Neural progenitor cell (in vitro differentiated cells): ENCODE data around the gene HDAC4. TPM values are rescaled to one million over a fixed set of nuclear protein-coding genes. Genes with fewer than 3 reads are reported as not detected.

ENCODE experiments used
- DNase-seq: peaks from one replicate; pipeline ENCODE4 v3.0.0-alpha.2; 2016; ENCODE audit warnings: low spot score
- H2AFZ ChIP-seq: fragments of 200-600 bp; sonication (generic); replicated peaks from 2 replicates; pipeline ENCODE4 v1.6.1; 2016; ENCODE audit warnings: antibody characterized with exemption
- H3F3A ChIP-seq: fragments of 200-600 bp; sonication (generic); 2 replicates; pipeline ENCODE4 v1.6.1; 2016; ENCODE audit warnings: antibody characterized with exemption, low read depth
- H3K27ac ChIP-seq: fragments of 200-600 bp; sonication (generic); 2 replicates; pipeline ENCODE4 v1.5.1; 2016; ENCODE audit warnings: mild to moderate bottlenecking
- H3K27me3 ChIP-seq: fragments of 200-600 bp; sonication (generic); 2 replicates; pipeline ENCODE4 v1.6.1; 2016; ENCODE audit warnings: mild to moderate bottlenecking, moderate library complexity
- H3K36me3 ChIP-seq: fragments of 200-600 bp; sonication (generic); 2 replicates; pipeline ENCODE4 v1.5.1; 2016
- H3K4me1 ChIP-seq: fragments of 200-600 bp; sonication (generic); 2 replicates; pipeline ENCODE4 v1.6.1; 2016; ENCODE audit warnings: mixed run types
- H3K4me2 ChIP-seq: fragments of 200-600 bp; sonication (generic); 2 replicates; pipeline ENCODE4 v1.6.1; 2016
- H3K4me3 ChIP-seq: fragments of 200-600 bp; sonication (generic); 2 replicates; pipeline ENCODE4 v1.5.1; 2016
- H3K79me2 ChIP-seq: fragments of 200-600 bp; sonication (generic); 2 replicates; pipeline ENCODE4 v1.6.1; 2016; ENCODE audit warnings: low read depth
- H3K9ac ChIP-seq: fragments of 200-600 bp; sonication (generic); 2 replicates; pipeline ENCODE4 v1.6.1; 2016
- H3K9me3 ChIP-seq: fragments of 200-600 bp; sonication (generic); 2 replicates; pipeline ENCODE4 v1.5.1; 2016; ENCODE audit warnings: low read depth
- H4K20me1 ChIP-seq: fragments of 200-600 bp; sonication (generic); 2 replicates; pipeline ENCODE4 v1.6.1; 2016; ENCODE audit warnings: low read depth
- H3K27ac Mint-ChIP-seq: 3 replicates; pipeline ENCODE4 v1.8.0; 2021; ENCODE audit warnings: mixed read lengths
- H3K27me3 Mint-ChIP-seq: 2 replicates; pipeline ENCODE4 v1.8.0; 2022; ENCODE audit warnings: low read depth, mild to moderate bottlenecking, inconsistent platforms, moderate library complexity, mixed read lengths; ENCODE audit not compliant: insufficient read depth
- H3K36me3 Mint-ChIP-seq: 3 replicates; pipeline ENCODE4 v1.8.0; 2021; ENCODE audit warnings: mixed read lengths
- H3K4me1 Mint-ChIP-seq: 3 replicates; pipeline ENCODE4 v1.8.0; 2021; ENCODE audit warnings: mixed read lengths
- H3K4me3 Mint-ChIP-seq: 3 replicates; pipeline ENCODE4 v1.8.0; 2021; ENCODE audit warnings: mild to moderate bottlenecking, moderate library complexity, mixed read lengths
- H3K9me3 Mint-ChIP-seq: 3 replicates; pipeline ENCODE4 v1.8.0; 2020; ENCODE audit warnings: mixed read lengths
- EZH2 ChIP-seq: fragments of 200-600 bp; sonication (generic); IDR thresholded peaks from 2 replicates; pipeline ENCODE4 v1.6.1; 2017; ENCODE audit warnings: antibody characterized with exemption, mild to moderate bottlenecking, moderate library complexity
- EZH2phosphoT487 ChIP-seq: fragments of 200-600 bp; sonication (generic); IDR thresholded peaks from 2 replicates; pipeline ENCODE4 v1.6.1; 2017; ENCODE audit warnings: antibody characterized with exemption
- total RNA-seq: library from RNA; depleted of rRNA; stranded (reverse); fragments of >200 nt; gene quantifications from 2 replicates; pipeline ENCODE4 v1.2.3, GENCODE V29; 2015; ENCODE audit warnings: low replicate concordance
- TF ChIP-seq, protein P1 (sequence below): fragments of 200-600 bp; sonication (generic); IDR thresholded peaks from 2 replicates; pipeline ENCODE4 v1.5.1; 2017; ENCODE audit warnings: antibody characterized with exemption, mild to moderate bottlenecking

The HDAC4 gene
- total RNA-seq, 1 donor from 2014 or later: 36.0 TPM

DNA sequence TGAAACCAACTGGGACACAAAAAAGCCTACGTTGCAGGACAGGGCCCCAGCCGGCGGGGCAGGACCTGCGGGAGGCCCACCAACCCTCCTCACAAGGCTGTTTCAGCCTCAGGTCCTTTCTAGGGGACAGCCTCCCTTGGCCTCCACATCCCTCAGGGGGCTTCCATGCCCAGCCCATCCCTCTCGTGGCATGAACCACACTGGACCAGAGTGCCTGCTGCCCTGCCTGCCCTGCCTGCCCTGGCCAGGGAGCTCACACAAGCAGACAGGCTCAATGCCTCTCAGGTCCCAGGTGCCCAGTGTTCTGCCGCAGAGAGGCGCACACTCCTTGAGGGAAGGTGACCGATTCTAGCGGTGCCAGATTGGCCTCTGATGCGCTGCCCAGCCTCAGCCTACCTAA, 57.4 kb downstream of the HDAC4 start:
- no peaks in the 10 kb centered on the region for H3K9me3 ChIP-seq
- peaks cover 2% of the 10 kb centered on the region for H3K9me3 Mint-ChIP-seq
- no peak overlapping the region for H3K4me3 Mint-ChIP-seq
- no peak overlapping the region for H3K27ac Mint-ChIP-seq
- no peak overlapping the region for H3K4me2 ChIP-seq
- no peaks in the 10 kb centered on the region for H3K4me1 ChIP-seq
- no peaks in the 10 kb centered on the region for H3K27me3 ChIP-seq
- H4K20me1 ChIP-seq: peaks cover 31% of the 10 kb centered on the region
- no peak overlapping the region for H2AFZ ChIP-seq
- no peaks in the 10 kb centered on the region for H3K4me1 Mint-ChIP-seq
- H3K36me3 ChIP-seq: no peaks in the 10 kb centered on the region
- H3K27me3 Mint-ChIP-seq: peaks cover 6% of the 10 kb centered on the region
- peaks cover 92% of the 10 kb centered on the region for H3K79me2 ChIP-seq
- H3K36me3 Mint-ChIP-seq: peaks cover 20% of the 10 kb centered on the region
- H3K4me3 ChIP-seq: no peak overlapping the region
- no peak overlapping the region for H3K27ac ChIP-seq
- H3K9ac ChIP-seq: no peak overlapping the region
- TF ChIP-seq EZH2: no peak
- TF ChIP-seq EZH2phosphoT487: no peak
- TF ChIP-seq, protein P1, sequence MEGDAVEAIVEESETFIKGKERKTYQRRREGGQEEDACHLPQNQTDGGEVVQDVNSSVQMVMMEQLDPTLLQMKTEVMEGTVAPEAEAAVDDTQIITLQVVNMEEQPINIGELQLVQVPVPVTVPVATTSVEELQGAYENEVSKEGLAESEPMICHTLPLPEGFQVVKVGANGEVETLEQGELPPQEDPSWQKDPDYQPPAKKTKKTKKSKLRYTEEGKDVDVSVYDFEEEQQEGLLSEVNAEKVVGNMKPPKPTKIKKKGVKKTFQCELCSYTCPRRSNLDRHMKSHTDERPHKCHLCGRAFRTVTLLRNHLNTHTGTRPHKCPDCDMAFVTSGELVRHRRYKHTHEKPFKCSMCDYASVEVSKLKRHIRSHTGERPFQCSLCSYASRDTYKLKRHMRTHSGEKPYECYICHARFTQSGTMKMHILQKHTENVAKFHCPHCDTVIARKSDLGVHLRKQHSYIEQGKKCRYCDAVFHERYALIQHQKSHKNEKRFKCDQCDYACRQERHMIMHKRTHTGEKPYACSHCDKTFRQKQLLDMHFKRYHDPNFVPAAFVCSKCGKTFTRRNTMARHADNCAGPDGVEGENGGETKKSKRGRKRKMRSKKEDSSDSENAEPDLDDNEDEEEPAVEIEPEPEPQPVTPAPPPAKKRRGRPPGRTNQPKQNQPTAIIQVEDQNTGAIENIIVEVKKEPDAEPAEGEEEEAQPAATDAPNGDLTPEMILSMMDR: no peak
- no peaks in the 10 kb centered on the region for H3F3A ChIP-seq
- DNase-seq: no peak

GRCh38 chr2:239341840-239342239, 59.0 kb downstream of the HDAC4 start:
- no peaks in the 10 kb centered on the region for H3K4me1 ChIP-seq
- H3K79me2 ChIP-seq: peaks cover 93% of the 10 kb centered on the region

DNA sequence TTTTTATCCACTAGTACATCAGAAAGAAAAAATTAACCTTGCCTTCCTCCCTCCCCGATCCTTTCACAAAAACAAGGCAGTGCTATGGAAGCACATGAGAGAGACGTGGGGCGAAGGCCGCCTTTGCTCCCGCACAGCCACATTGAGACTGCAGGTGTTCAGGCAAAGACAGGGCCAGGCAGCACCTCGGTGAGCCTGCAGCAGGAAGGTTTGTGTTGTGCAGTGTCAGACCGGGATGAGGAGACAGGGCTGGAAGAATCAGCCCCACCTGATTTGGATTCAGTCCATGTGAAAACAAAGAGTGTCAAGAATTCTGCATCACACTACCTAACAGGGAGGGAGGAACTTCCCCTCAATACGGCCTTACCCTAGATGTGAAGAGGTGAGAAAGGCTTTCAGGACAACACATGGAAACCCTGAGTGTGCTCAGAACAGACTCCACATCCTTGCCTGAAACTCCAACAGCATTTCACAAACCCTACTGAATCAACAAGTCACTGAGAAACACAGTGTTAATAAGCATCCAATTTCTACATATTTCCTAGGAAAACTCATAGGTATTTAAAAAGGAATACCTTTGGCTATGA, 59.6 kb downstream of the HDAC4 start:
- H3K4me3 ChIP-seq: no peak overlapping the region
- H3K27me3 Mint-ChIP-seq: peaks cover 6% of the 10 kb centered on the region
- DNase-seq: no peak
- H3K4me1 Mint-ChIP-seq: peaks cover 6% of the 10 kb centered on the region
- no peaks in the 10 kb centered on the region for H3K4me1 ChIP-seq
- no peak overlapping the region for H2AFZ ChIP-seq
- H3K27me3 ChIP-seq: no peaks in the 10 kb centered on the region
- H3K9me3 ChIP-seq: no peaks in the 10 kb centered on the region
- no peak overlapping the region for H3K4me3 Mint-ChIP-seq
- H3K36me3 ChIP-seq: no peaks in the 10 kb centered on the region
- no peaks in the 10 kb centered on the region for H3F3A ChIP-seq
- TF ChIP-seq EZH2 (no peak), EZH2phosphoT487 (no peak)
- TF ChIP-seq, protein P1: no peak
- H3K9me3 Mint-ChIP-seq: peaks cover 2% of the 10 kb centered on the region
- H4K20me1 ChIP-seq: peaks cover 47% of the 10 kb centered on the region
- no peak overlapping the region for H3K4me2 ChIP-seq
- H3K27ac Mint-ChIP-seq: no peak overlapping the region
- peaks cover 93% of the 10 kb centered on the region for H3K79me2 ChIP-seq
- H3K9ac ChIP-seq: no peak overlapping the region
- H3K36me3 Mint-ChIP-seq: peaks cover 31% of the 10 kb centered on the region
- H3K27ac ChIP-seq: no peak overlapping the region

More at GRCh38 chr2:239341840-239342239, 59.0 kb downstream of the HDAC4 start:
- Mint-ChIP-seq H3K27ac (no peak overlapping the region), H3K4me3 (no peak overlapping the region), H3K36me3 (peaks cover 25% of the 10 kb centered on the region), H3K9me3 (peaks cover 2% of the 10 kb centered on the region), H3K27me3 (peaks cover 6% of the 10 kb centered on the region), H3K4me1 (peaks cover 5% of the 10 kb centered on the region)
- Histone ChIP-seq H2AFZ (no peak overlapping the region), H4K20me1 (peaks cover 42% of the 10 kb centered on the region), H3K27ac (no peak overlapping the region), H3K27me3 (no peaks in the 10 kb centered on the region), H3K4me3 (no peak overlapping the region), H3K4me2 (no peak overlapping the region), H3K9ac (no peak overlapping the region), H3K9me3 (no peaks in the 10 kb centered on the region), H3F3A (no peaks in the 10 kb centered on the region), H3K36me3 (no peaks in the 10 kb centered on the region)
- no peak for DNase-seq
- TF ChIP-seq EZH2 (no peak), EZH2phosphoT487 (no peak)
- TF ChIP-seq, protein P1: no peak
